HepG2 (cell line): ENCODE results near the gene DGCR6L. TPM values are rescaled to one million over a fixed set of nuclear protein-coding genes. Genes with fewer than 3 reads are reported as not detected.

Experiments
- ATAC-seq: fragments of 200-7000 bp; cut with Tn5 transposase; 3 replicates; pipeline ENCODE4 v1.9.1; 2020; ENCODE audit warnings: mild to moderate bottlenecking, moderate library complexity
- BruUV-seq: library from RNA; stranded (reverse); fragments of 400-500 nt; replicated peaks from 2 replicates; lab custom pipeline; 2021; lab: Mats Ljungman, UMichigan
- CTCF ChIA-PET: fragments of 300-600 bp; formaldehyde crosslinking; extraction: SDS; loops from one replicate; lab custom pipeline; 2021; ENCODE audit warnings: low total read pairs, inconsistent platforms, low intra/inter-chr PET ratio; lab: Yijun Ruan, JAX
- POLR2A ChIA-PET: fragments of 350-600 bp; sonication (Branson Sonifier 250); formaldehyde crosslinking; loops from one replicate; lab custom pipeline; 2020; ENCODE audit warnings: antibody characterized with exemption, inconsistent platforms; lab: Yijun Ruan, JAX
- DNase-seq: peaks from one replicate; pipeline ENCODE4 v3.0.0-alpha.2; 2015; ENCODE audit warnings: low spot score
- FAIRE-seq: peaks from 3 replicates; lab custom pipeline; 2011; peaks lifted over from hg19 to GRCh38; lab: Jason Lieb, UNC
- H2AFZ ChIP-seq: one replicate; pipeline ENCODE4 v1.6.1; 2011; ENCODE audit warnings: low read length, inconsistent platforms
- H3K27ac ChIP-seq: fragments of 300-600 bp; 3 replicates; pipeline ENCODE4 v1.8.0; 2011; ENCODE audit warnings: mixed run types, mild to moderate bottlenecking, mixed read lengths, low read length, inconsistent platforms; ENCODE audit not compliant: insufficient read depth; ENCODE audit errors: extremely low read length
- H3K27me3 ChIP-seq, 2 experiments: fragments of 200-600 bp in 1 of 2; 2 replicates in 1 of 2; 3 replicates in 1 of 2; pipeline versions ENCODE4 v1.6.0 to v1.8.0; 2011; ENCODE audit warnings: low read length in 2 of 2, mild to moderate bottlenecking in 2 of 2, moderate library complexity in 2 of 2, inconsistent platforms in 1 of 2; ENCODE audit not compliant: insufficient read depth in 2 of 2, control insufficient read depth in 1 of 2
- H3K36me3 ChIP-seq, 2 experiments: fragments of 200-600 bp in 1 of 2; replicated peaks in 1 of 2; 2 replicates in 1 of 2; 3 replicates in 1 of 2; pipeline versions ENCODE4 v1.5.1 to v1.8.0; 2011; ENCODE audit warnings: low read length in 2 of 2, inconsistent platforms in 1 of 2; ENCODE audit not compliant: insufficient read depth in 2 of 2, control insufficient read depth in 1 of 2
- H3K4me1 ChIP-seq: 2 replicates; pipeline ENCODE4 v1.5.1; 2012; ENCODE audit warnings: low read length, inconsistent platforms; ENCODE audit not compliant: insufficient read depth
- H3K4me2 ChIP-seq: 2 replicates; pipeline ENCODE4 v1.6.0; 2011; ENCODE audit warnings: low read depth, low read length, inconsistent platforms
- H3K4me3 ChIP-seq, 3 experiments: fragments of 200-600 bp in 1 of 3; sonication (generic), shearing (Covaris generic) in 1 of 3; replicated peaks in 1 of 3; 2 replicates each; pipeline ENCODE4 v1.5.1; 2011 to 2016; ENCODE audit warnings: low read length in 3 of 3, inconsistent platforms in 2 of 3, low read depth in 2 of 3, mild to moderate bottlenecking in 2 of 3, control low read depth in 1 of 3, mixed read lengths in 1 of 3; ENCODE audit not compliant: insufficient read depth in 1 of 3
- H3K79me2 ChIP-seq: one replicate; pipeline ENCODE4 v1.6.1; 2011; ENCODE audit warnings: low read length, inconsistent platforms; ENCODE audit not compliant: insufficient read depth
- H3K9ac ChIP-seq: 2 replicates; pipeline ENCODE4 v1.6.0; 2011; ENCODE audit warnings: mild to moderate bottlenecking, low read depth, low read length, inconsistent platforms; ENCODE audit not compliant: insufficient read depth
- H3K9me3 ChIP-seq: 2 replicates; pipeline ENCODE4 v1.5.1; 2012; ENCODE audit warnings: mild to moderate bottlenecking, low read length
- H4K20me1 ChIP-seq: 2 replicates; pipeline ENCODE4 v1.6.0; 2011; ENCODE audit warnings: inconsistent platforms, mild to moderate bottlenecking, low read length, moderate library complexity; ENCODE audit not compliant: insufficient read depth
- CBX2 ChIP-seq, 2 experiments: fragments of 200-600 bp in 1 of 2; sonication (generic); formaldehyde crosslinking in 1 of 2; IDR thresholded peaks; 2 replicates each; pipeline versions ENCODE4 v1.7.0 to v1.8.1; 2018 to 2022; ENCODE audit warnings: low read depth in 2 of 2, low read length in 1 of 2, mild to moderate bottlenecking in 1 of 2, missing genetic modification reagents in 1 of 2
- NFKB2 ChIP-seq: sonication (generic); formaldehyde crosslinking; IDR thresholded peaks from 2 replicates; pipeline ENCODE4 v1.4.0; 2020; ENCODE audit warnings: missing genetic modification reagents, borderline replicate concordance
- RARA ChIP-seq: IDR thresholded peaks from 2 replicates; pipeline ENCODE4 v1.6.1; 2016; ENCODE audit warnings: missing genetic modification reagents, missing compliant biosample characterization
- SMAD3 ChIP-seq: sonication (generic); formaldehyde crosslinking; IDR thresholded peaks from 2 replicates; pipeline ENCODE4 v1.4.0; 2020; ENCODE audit warnings: missing genetic modification reagents
- ZFP37 ChIP-seq: sonication (generic); formaldehyde crosslinking; IDR thresholded peaks from 2 replicates; pipeline ENCODE4 v1.4.0; 2020; ENCODE audit warnings: missing genetic modification reagents, borderline replicate concordance
- ZNF713 ChIP-seq: sonication (generic); formaldehyde crosslinking; IDR thresholded peaks from 2 replicates; pipeline ENCODE4 v1.4.0; 2020; ENCODE audit warnings: mild to moderate bottlenecking, missing genetic modification reagents
- ZNF773 ChIP-seq: sonication (generic); formaldehyde crosslinking; IDR thresholded peaks from 2 replicates; pipeline ENCODE4 v1.4.0; 2020; ENCODE audit warnings: missing genetic modification reagents, borderline replicate concordance
- ZNF781 ChIP-seq: sonication (generic); formaldehyde crosslinking; IDR thresholded peaks from 2 replicates; pipeline ENCODE4 v1.5.1; 2020; ENCODE audit warnings: borderline replicate concordance, mild to moderate bottlenecking, missing genetic modification reagents; ENCODE audit errors: not compliant biosample characterization
- WGBS: methylation state at CpG from one replicate; pipeline ENCODE4 v1.1.6; 2017; ENCODE audit warnings: low lambda C conversion rate; 5-methylcytosine and 5-hydroxymethylcytosine counted together
- in situ Hi-C: cut with HindIII; loops from 2 replicates; pipeline ENCODE4 v1.10.0; 2017; ENCODE audit warnings: low pct_unique_long_range_greater_than_20kb; ENCODE audit not compliant: extremely low pct_ligation_motif_present
- intact Hi-C: fragments of 100-400 bp; cut with micrococcal nuclease; formaldehyde crosslinking; loops from one replicate; pipeline ENCODE4 v1.10.0; 2022; ENCODE audit not compliant: unreplicated experiment
- polyA plus RNA-seq, 8 experiments: library from polyadenylated mRNA; depleted of rRNA in 3 of 8; stranded (reverse) in 7 of 8; unstranded in 1 of 8; fragments of >200 nt; fragmentation: Illumina TruSeq in 4 of 8; extraction: Trizol in 4 of 8; gene quantifications; 2 replicates each; pipeline versions ENCODE4 v1.2.1 to v1.2.3, GENCODE V29; 2011 to 2016; ENCODE audit warnings: low read depth in 4 of 8, missing spikeins in 1 of 8, mixed read lengths in 1 of 8; ENCODE audit not compliant: insufficient read depth in 1 of 8
- total RNA-seq, 5 experiments: library from RNA; depleted of rRNA; stranded (reverse); fragments of >200 nt; fragmentation: Illumina TruSeq; extraction: Trizol; gene quantifications; 2 replicates each; pipeline ENCODE4 v1.2.3, GENCODE V29; 2016; ENCODE audit warnings: low read depth in 1 of 5
- TF ChIP-seq, protein P1 (sequence below): sonication (generic); formaldehyde crosslinking; IDR thresholded peaks from 2 replicates; pipeline ENCODE4 v1.5.0; 2020; ENCODE audit warnings: mild to moderate bottlenecking, missing genetic modification reagents, borderline replicate concordance
- TF ChIP-seq, protein P2 (sequence below): sonication (generic); formaldehyde crosslinking; IDR thresholded peaks from 2 replicates; pipeline ENCODE4 v1.4.0; 2020; ENCODE audit warnings: missing genetic modification reagents

DGCR6L gene
- total and polyA plus RNA-seq, 2 of the 13 experiments (the other 11 are each of a cell fraction or from before 2014, with no cell fraction given), result 17.5 to 35.3 TPM

DNA sequence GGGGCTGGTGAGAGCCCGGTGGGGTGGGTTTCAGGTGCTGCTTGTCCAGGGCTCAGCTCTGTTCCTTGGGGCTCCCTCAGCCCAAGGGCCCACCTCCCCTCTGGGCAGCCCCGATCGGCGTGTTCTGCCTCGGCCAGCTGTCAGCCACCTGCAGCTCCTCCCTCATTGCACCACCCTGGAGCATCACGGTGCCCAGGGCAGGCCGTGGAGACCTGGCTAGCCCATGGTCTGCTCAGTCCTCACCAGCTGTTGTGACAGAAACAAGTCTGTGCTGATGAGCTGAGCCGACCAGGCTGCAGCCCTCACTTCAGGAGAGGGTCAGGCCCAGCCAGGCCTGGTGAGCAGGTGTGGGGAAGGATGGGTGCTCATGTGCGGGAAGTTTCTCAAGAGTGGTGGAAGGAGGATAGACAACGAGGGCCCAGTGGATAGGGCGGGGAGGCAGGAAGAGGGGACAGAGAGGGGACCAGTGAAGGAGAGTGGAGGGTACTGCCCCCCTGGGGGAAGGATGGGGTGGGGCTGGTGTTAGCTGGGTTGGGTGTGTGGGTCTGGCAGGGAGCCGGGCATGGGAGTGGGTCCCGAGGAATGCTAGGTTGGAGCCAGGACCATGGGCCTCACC lies 35.3 kb downstream of the DGCR6L start:
- H3K4me1 ChIP-seq, result no peaks in the 10 kb centered on the region
- H3K4me3 ChIP-seq, result no peak overlapping the region
- H3K36me3 ChIP-seq, result no peaks in the 10 kb centered on the region
- no peak for ATAC-seq
- no peak for DNase-seq
- WGBS, result under 1% methylated on average over 10 of the region's 13 CpGs
- no peaks in the 10 kb centered on the region for H3K9me3 ChIP-seq
- no peak overlapping the region for H3K27ac ChIP-seq
- H2AFZ ChIP-seq, result no peak overlapping the region
- H4K20me1 ChIP-seq, result no peaks in the 10 kb centered on the region
- in situ Hi-C loops (loop anchor here (5.0 to 25.0 kb wide), 2 partner anchors 127 to 1322 kb away; no protein-coding TSS in a partner anchor), intact Hi-C loops (no loop called here)
- H3K9ac ChIP-seq, result no peak overlapping the region
- no peaks in the 10 kb centered on the region for H3K79me2 ChIP-seq
- BruUV-seq, result no TSS peak
- CTCF ChIA-PET, result interaction anchor here (2.8 kb wide), 1 partner anchor 127 kb away, joined by 28 read pairs; no protein-coding TSS in a partner anchor
- POLR2A ChIA-PET, result no interaction called here
- no peak overlapping the region for H3K4me2 ChIP-seq
- H3K27me3 ChIP-seq, result peaks cover 8 to 40% of the 10 kb centered on the region in 2 experiments; a peak in 4 of 5 replicates
- FAIRE-seq, result no peak
- no peak for TF ChIP-seq NFKB2 (CRISPR knock-in tag)
- TF ChIP-seq ZNF773 (CRISPR knock-in tag), result no peak
- no peak for TF ChIP-seq SMAD3 (CRISPR knock-in tag)
- TF ChIP-seq, protein P1, sequence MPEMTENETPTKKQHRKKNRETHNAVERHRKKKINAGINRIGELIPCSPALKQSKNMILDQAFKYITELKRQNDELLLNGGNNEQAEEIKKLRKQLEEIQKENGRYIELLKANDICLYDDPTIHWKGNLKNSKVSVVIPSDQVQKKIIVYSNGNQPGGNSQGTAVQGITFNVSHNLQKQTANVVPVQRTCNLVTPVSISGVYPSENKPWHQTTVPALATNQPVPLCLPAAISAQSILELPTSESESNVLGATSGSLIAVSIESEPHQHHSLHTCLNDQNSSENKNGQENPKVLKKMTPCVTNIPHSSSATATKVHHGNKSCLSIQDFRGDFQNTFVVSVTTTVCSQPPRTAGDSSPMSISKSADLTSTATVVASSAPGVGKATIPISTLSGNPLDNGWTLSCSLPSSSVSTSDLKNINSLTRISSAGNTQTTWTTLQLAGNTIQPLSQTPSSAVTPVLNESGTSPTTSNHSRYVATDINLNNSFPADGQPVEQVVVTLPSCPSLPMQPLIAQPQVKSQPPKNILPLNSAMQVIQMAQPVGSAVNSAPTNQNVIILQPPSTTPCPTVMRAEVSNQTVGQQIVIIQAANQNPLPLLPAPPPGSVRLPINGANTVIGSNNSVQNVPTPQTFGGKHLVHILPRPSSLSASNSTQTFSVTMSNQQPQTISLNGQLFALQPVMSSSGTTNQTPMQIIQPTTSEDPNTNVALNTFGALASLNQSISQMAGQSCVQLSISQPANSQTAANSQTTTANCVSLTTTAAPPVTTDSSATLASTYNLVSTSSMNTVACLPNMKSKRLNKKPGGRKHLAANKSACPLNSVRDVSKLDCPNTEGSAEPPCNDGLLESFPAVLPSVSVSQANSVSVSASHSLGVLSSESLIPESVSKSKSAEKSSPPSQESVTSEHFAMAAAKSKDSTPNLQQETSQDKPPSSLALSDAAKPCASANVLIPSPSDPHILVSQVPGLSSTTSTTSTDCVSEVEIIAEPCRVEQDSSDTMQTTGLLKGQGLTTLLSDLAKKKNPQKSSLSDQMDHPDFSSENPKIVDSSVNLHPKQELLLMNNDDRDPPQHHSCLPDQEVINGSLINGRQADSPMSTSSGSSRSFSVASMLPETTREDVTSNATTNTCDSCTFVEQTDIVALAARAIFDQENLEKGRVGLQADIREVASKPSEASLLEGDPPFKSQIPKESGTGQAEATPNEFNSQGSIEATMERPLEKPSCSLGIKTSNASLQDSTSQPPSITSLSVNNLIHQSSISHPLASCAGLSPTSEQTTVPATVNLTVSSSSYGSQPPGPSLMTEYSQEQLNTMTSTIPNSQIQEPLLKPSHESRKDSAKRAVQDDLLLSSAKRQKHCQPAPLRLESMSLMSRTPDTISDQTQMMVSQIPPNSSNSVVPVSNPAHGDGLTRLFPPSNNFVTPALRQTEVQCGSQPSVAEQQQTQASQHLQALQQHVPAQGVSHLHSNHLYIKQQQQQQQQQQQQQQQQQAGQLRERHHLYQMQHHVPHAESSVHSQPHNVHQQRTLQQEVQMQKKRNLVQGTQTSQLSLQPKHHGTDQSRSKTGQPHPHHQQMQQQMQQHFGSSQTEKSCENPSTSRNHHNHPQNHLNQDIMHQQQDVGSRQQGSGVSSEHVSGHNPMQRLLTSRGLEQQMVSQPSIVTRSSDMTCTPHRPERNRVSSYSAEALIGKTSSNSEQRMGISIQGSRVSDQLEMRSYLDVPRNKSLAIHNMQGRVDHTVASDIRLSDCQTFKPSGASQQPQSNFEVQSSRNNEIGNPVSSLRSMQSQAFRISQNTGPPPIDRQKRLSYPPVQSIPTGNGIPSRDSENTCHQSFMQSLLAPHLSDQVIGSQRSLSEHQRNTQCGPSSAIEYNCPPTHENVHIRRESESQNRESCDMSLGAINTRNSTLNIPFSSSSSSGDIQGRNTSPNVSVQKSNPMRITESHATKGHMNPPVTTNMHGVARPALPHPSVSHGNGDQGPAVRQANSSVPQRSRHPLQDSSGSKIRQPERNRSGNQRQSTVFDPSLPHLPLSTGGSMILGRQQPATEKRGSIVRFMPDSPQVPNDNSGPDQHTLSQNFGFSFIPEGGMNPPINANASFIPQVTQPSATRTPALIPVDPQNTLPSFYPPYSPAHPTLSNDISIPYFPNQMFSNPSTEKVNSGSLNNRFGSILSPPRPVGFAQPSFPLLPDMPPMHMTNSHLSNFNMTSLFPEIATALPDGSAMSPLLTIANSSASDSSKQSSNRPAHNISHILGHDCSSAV, result no peak
- TF ChIP-seq, protein P2, sequence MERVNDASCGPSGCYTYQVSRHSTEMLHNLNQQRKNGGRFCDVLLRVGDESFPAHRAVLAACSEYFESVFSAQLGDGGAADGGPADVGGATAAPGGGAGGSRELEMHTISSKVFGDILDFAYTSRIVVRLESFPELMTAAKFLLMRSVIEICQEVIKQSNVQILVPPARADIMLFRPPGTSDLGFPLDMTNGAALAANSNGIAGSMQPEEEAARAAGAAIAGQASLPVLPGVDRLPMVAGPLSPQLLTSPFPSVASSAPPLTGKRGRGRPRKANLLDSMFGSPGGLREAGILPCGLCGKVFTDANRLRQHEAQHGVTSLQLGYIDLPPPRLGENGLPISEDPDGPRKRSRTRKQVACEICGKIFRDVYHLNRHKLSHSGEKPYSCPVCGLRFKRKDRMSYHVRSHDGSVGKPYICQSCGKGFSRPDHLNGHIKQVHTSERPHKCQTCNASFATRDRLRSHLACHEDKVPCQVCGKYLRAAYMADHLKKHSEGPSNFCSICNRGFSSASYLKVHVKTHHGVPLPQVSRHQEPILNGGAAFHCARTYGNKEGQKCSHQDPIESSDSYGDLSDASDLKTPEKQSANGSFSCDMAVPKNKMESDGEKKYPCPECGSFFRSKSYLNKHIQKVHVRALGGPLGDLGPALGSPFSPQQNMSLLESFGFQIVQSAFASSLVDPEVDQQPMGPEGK (CRISPR knock-in tag), result no peak
- no peak for TF ChIP-seq ZNF713 (CRISPR knock-in tag)
- TF ChIP-seq ZFP37 (CRISPR knock-in tag), result no peak
- TF ChIP-seq CBX2 (IDR thresholded peaks at IDR 0.05; ENCODE audit: low read depth, low read length), result no peak
- no peak for TF ChIP-seq CBX2 (CRISPR knock-in tag; IDR thresholded peaks at IDR 0.05; ENCODE audit: low read depth)
- TF ChIP-seq RARA (CRISPR knock-in tag), result no peak
- TF ChIP-seq ZNF781 (CRISPR knock-in tag), result no peak
